IPS-15b (cell line): ENCODE measurements around the gene CLDN1.

ENCODE experiments used
- H3K27me3 ChIP-seq: one replicate; pipeline ENCODE4 v1.6.1; 2013; ENCODE audit warnings: low read length; ENCODE audit not compliant: control insufficient read depth, insufficient read depth
- H3K36me3 ChIP-seq: one replicate; pipeline ENCODE4 v1.6.1; 2013; ENCODE audit warnings: low read length; ENCODE audit not compliant: control insufficient read depth, insufficient read depth
- H3K4me1 ChIP-seq: one replicate; pipeline ENCODE4 v1.6.1; 2013; ENCODE audit warnings: mild to moderate bottlenecking, low read length; ENCODE audit not compliant: control insufficient read depth, insufficient read depth
- H3K4me3 ChIP-seq: one replicate; pipeline ENCODE4 v1.5.1; 2013; ENCODE audit warnings: low read depth, low read length
- H3K9ac ChIP-seq: one replicate; pipeline ENCODE4 v1.6.1; 2013; ENCODE audit warnings: low read depth, mild to moderate bottlenecking, low read length
- H3K9me3 ChIP-seq: one replicate; pipeline ENCODE4 v1.6.1; 2013; ENCODE audit warnings: mild to moderate bottlenecking, low read length; ENCODE audit not compliant: control insufficient read depth, insufficient read depth

Gene CLDN1

GRCh38 chr3:190321789-190322603 lies at the start of gene CLDN1:
Gene CLDN1, minus strand, starts transcription at chr3:190322446. Its CDS starts 240 bp downstream, at chr3:190322206.
- Histone ChIP-seq H3K9ac (peak within 1 kb of the TSS; percentile 8), H3K27me3 (peaks cover 22% of the 10 kb centered on the region), H3K36me3 (no peaks in the 10 kb centered on the region), H3K4me3 (peak within 1 kb of the TSS; percentile 79), H3K4me1 (peaks cover 17% of the 10 kb centered on the region), H3K9me3 (no peaks in the 10 kb centered on the region)

GRCh38 chr3:190371152-190371551 lies 48.9 kb upstream of the CLDN1 start:
- Histone ChIP-seq H3K36me3 (no peaks in the 10 kb centered on the region), H3K4me3 (no peak overlapping the region), H3K4me1 (no peaks in the 10 kb centered on the region)

GRCh38 chr3:190370369-190370768 lies 48.1 kb upstream of the CLDN1 start:
- Histone ChIP-seq H3K9me3 (no peaks in the 10 kb centered on the region), H3K9ac (no peak overlapping the region), H3K36me3 (no peaks in the 10 kb centered on the region), H3K4me3 (no peak overlapping the region), H3K4me1 (no peaks in the 10 kb centered on the region), H3K27me3 (no peaks in the 10 kb centered on the region)

More at GRCh38 chr3:190371152-190371551, 48.9 kb upstream of the CLDN1 start:
- Histone ChIP-seq H3K27me3 (no peaks in the 10 kb centered on the region), H3K9me3 (no peaks in the 10 kb centered on the region), H3K9ac (no peak overlapping the region)

- no peak overlapping the region for H3K9ac ChIP-seq
- no peaks in the 10 kb centered on the region for H3K27me3 ChIP-seq
- H3K9me3 ChIP-seq = no peaks in the 10 kb centered on the region
- no peak overlapping the region for H3K4me3 ChIP-seq
- no peaks in the 10 kb centered on the region for H3K4me1 ChIP-seq
- no peaks in the 10 kb centered on the region for H3K36me3 ChIP-seq
Measured at GRCh38 chr3:190369668-190370295, 47.5 kb upstream of the CLDN1 start.

GRCh38 chr3:190368881-190369280 lies 46.6 kb upstream of the CLDN1 start:
- Histone ChIP-seq H3K9me3 (no peaks in the 10 kb centered on the region), H3K27me3 (no peaks in the 10 kb centered on the region), H3K36me3 (no peaks in the 10 kb centered on the region), H3K4me3 (no peak overlapping the region), H3K9ac (no peak overlapping the region), H3K4me1 (no peaks in the 10 kb centered on the region)

- H3K4me3 ChIP-seq = no peak overlapping the region
- no peaks in the 10 kb centered on the region for H3K9me3 ChIP-seq
- H3K9ac ChIP-seq = no peak overlapping the region
- H3K36me3 ChIP-seq = no peaks in the 10 kb centered on the region
- peaks cover 4% of the 10 kb centered on the region for H3K4me1 ChIP-seq
- no peaks in the 10 kb centered on the region for H3K27me3 ChIP-seq
Measured at GRCh38 chr3:190366133-190366532, 43.9 kb upstream of the CLDN1 start.

GRCh38 chr3:190362258-190362657 lies 40.0 kb upstream of the CLDN1 start:
- Histone ChIP-seq H3K9ac (no peak overlapping the region), H3K27me3 (no peaks in the 10 kb centered on the region), H3K36me3 (no peaks in the 10 kb centered on the region), H3K4me1 (peaks cover 4% of the 10 kb centered on the region), H3K9me3 (no peaks in the 10 kb centered on the region), H3K4me3 (no peak overlapping the region)

GRCh38 chr3:190361791-190362190 lies 39.5 kb upstream of the CLDN1 start:
- H3K4me3 ChIP-seq = no peak overlapping the region
- no peaks in the 10 kb centered on the region for H3K36me3 ChIP-seq
- peaks cover 4% of the 10 kb centered on the region for H3K4me1 ChIP-seq
- no peaks in the 10 kb centered on the region for H3K9me3 ChIP-seq
- H3K27me3 ChIP-seq = no peaks in the 10 kb centered on the region
- no peak overlapping the region for H3K9ac ChIP-seq

- H3K27me3 ChIP-seq = no peaks in the 10 kb centered on the region
- no peak overlapping the region for H3K4me3 ChIP-seq
- no peaks in the 10 kb centered on the region for H3K9me3 ChIP-seq
- no peak overlapping the region for H3K9ac ChIP-seq
- H3K36me3 ChIP-seq = no peaks in the 10 kb centered on the region
- peaks cover 4% of the 10 kb centered on the region for H3K4me1 ChIP-seq
Measured at GRCh38 chr3:190360228-190360627, 38.0 kb upstream of the CLDN1 start.

GRCh38 chr3:190359813-190360212 lies 37.6 kb upstream of the CLDN1 start:
- no peaks in the 10 kb centered on the region for H3K27me3 ChIP-seq
- H3K9me3 ChIP-seq = no peaks in the 10 kb centered on the region
- peaks cover 4% of the 10 kb centered on the region for H3K4me1 ChIP-seq
- no peaks in the 10 kb centered on the region for H3K36me3 ChIP-seq
- H3K9ac ChIP-seq = no peak overlapping the region
- H3K4me3 ChIP-seq = no peak overlapping the region

GRCh38 chr3:190357468-190357867 lies 35.2 kb upstream of the CLDN1 start:
- Histone ChIP-seq H3K4me3 (no peak overlapping the region), H3K4me1 (peaks cover under 1% of the 10 kb centered on the region), H3K27me3 (no peaks in the 10 kb centered on the region), H3K36me3 (no peaks in the 10 kb centered on the region), H3K9me3 (no peaks in the 10 kb centered on the region), H3K9ac (no peak overlapping the region)

- Histone ChIP-seq H3K9me3 (no peaks in the 10 kb centered on the region), H3K27me3 (no peaks in the 10 kb centered on the region), H3K36me3 (no peaks in the 10 kb centered on the region), H3K4me3 (no peak overlapping the region), H3K9ac (no peak overlapping the region), H3K4me1 (peaks cover 2% of the 10 kb centered on the region)
Measured at GRCh38 chr3:190356246-190356645, 34.0 kb upstream of the CLDN1 start.
